ENCODE data around the gene PRKG1.

Gene PRKG1

GRCh38 chr10:52312942-52313255 is 1238.6 kb downstream of the PRKG1 start:
- DNase-seq: peak in 1 of 3 donors; percentile 6

GRCh38 chr10:52313256-52313932 is 1239.1 kb downstream of the PRKG1 start:
- DNase-seq: peak in 1 of 3 donors; percentile 18

GRCh38 chr10:52313933-52314821 is 1239.9 kb downstream of the PRKG1 start, which contains the start of gene DKK1:
Gene DKK1 (plus strand): TSS chr10:52314281. CDS start chr10:52314435, 154 bp downstream.
- peak; percentile 46 to 75 (median 55) for DNase-seq

GRCh38 chr10:52314822-52315552 is 1240.7 kb downstream of the PRKG1 start:
- DNase-seq: peak in 1 of 3 donors; percentile 5

GRCh38 chr10:52316001-52316400 is 1241.7 kb downstream of the PRKG1 start:
- DNase-seq: peak in 1 of 3 donors; percentile 13

GRCh38 chr10:52316500-52316899 is 1242.2 kb downstream of the PRKG1 start:
- DNase-seq: no peak

- DNase-seq: no peak
Observed at GRCh38 chr10:52318136-52318701, 1243.9 kb downstream of the PRKG1 start.

GRCh38 chr10:52318822-52319464 is 1244.7 kb downstream of the PRKG1 start:
- no peak for DNase-seq

- DNase-seq: no peak
Observed at GRCh38 chr10:52319926-52320325, 1245.6 kb downstream of the PRKG1 start.

GRCh38 chr10:52322323-52322722 is 1248.0 kb downstream of the PRKG1 start:
- no peak for DNase-seq

- no peak for DNase-seq
Observed at GRCh38 chr10:52322936-52323335, 1248.6 kb downstream of the PRKG1 start.

GRCh38 chr10:52326382-52326781 is 1252.1 kb downstream of the PRKG1 start:
- DNase-seq: no peak

- no peak for DNase-seq
Observed at GRCh38 chr10:52331638-52332364, 1257.5 kb downstream of the PRKG1 start.

- DNase-seq: no peak
Observed at GRCh38 chr10:52332815-52333214, 1258.5 kb downstream of the PRKG1 start.

GRCh38 chr10:52334595-52334994 is 1260.3 kb downstream of the PRKG1 start:
- no peak for DNase-seq

GRCh38 chr10:52335665-52336064 is 1261.4 kb downstream of the PRKG1 start:
- no peak for DNase-seq

GRCh38 chr10:52337225-52337624 is 1262.9 kb downstream of the PRKG1 start:
- DNase-seq: no peak

- no peak for DNase-seq
Observed at GRCh38 chr10:52343439-52343838, 1269.2 kb downstream of the PRKG1 start.

- no peak for DNase-seq
Observed at GRCh38 chr10:52346394-52347326, 1272.4 kb downstream of the PRKG1 start.

- DNase-seq: no peak
Observed at GRCh38 chr10:52347327-52347667, 1273.0 kb downstream of the PRKG1 start.
